Inferior parietal cortex (tissue), 1 donor: ENCODE measurements around the gene BACE2.
"Not testable (repeated sequence)": the region's sequence is repeated elsewhere in the genome, so short reads cannot be mapped to it uniquely, and the experiment has no call there.

Experiments used
- DNase-seq: peaks from one replicate; pipeline ENCODE4 v3.0.0-alpha.2; 2016; ENCODE audit errors: extremely low spot score

BACE2 gene

GRCh38 chr21:41185802-41186201, 17.8 kb downstream of the BACE2 start:
- no peak for DNase-seq

GRCh38 chr21:41186755-41187536, 19.0 kb downstream of the BACE2 start:
- DNase-seq: no peak

- no peak for DNase-seq
Observed at GRCh38 chr21:41187537-41188025, 19.6 kb downstream of the BACE2 start.

GRCh38 chr21:41188486-41189149, 20.7 kb downstream of the BACE2 start:
- DNase-seq: no peak

- DNase-seq: no peak
Observed at GRCh38 chr21:41189150-41189745, 21.3 kb downstream of the BACE2 start.

GRCh38 chr21:41192552-41192951, 24.6 kb downstream of the BACE2 start:
- DNase-seq: not testable (repeated sequence)

- DNase-seq: no peak
Observed at GRCh38 chr21:41195311-41195710, 27.4 kb downstream of the BACE2 start.

- DNase-seq: no peak
Observed at GRCh38 chr21:41196993-41197392, 29.0 kb downstream of the BACE2 start.

- no peak for DNase-seq
Observed at GRCh38 chr21:41197582-41197981, 29.6 kb downstream of the BACE2 start.

GRCh38 chr21:41198647-41199046, 30.7 kb downstream of the BACE2 start:
- DNase-seq: not testable (repeated sequence)

- DNase-seq: no peak
Observed at GRCh38 chr21:41199123-41199522, 31.2 kb downstream of the BACE2 start.

GRCh38 chr21:41199588-41199987, 31.6 kb downstream of the BACE2 start:
- no peak for DNase-seq

- no peak for DNase-seq
Observed at GRCh38 chr21:41201385-41201784, 33.4 kb downstream of the BACE2 start.

GRCh38 chr21:41204736-41205135, 36.8 kb downstream of the BACE2 start:
- no peak for DNase-seq

- no peak for DNase-seq
Observed at GRCh38 chr21:41207401-41208375, 39.7 kb downstream of the BACE2 start.

- DNase-seq: no peak
Observed at GRCh38 chr21:41208376-41208763, 40.4 kb downstream of the BACE2 start.

- no peak for DNase-seq
Observed at GRCh38 chr21:41209016-41209619, 41.2 kb downstream of the BACE2 start.

- DNase-seq: no peak
Observed at GRCh38 chr21:41210426-41211059, 42.6 kb downstream of the BACE2 start.

- DNase-seq: no peak
Observed at GRCh38 chr21:41211060-41211805, 43.3 kb downstream of the BACE2 start.

- no peak for DNase-seq
Observed at GRCh38 chr21:41213021-41213420, 45.1 kb downstream of the BACE2 start.
